IMR-90 (cell line): ENCODE data around the gene CDKAL1. TPM values are rescaled to one million over a fixed set of nuclear protein-coding genes. Genes with fewer than 3 reads are reported as not detected.

ENCODE experiments used
- ATAC-seq: fragments of 200-7000 bp; cut with Tn5 transposase; 2 replicates; pipeline ENCODE4 v1.9.1; 2020; ENCODE audit warnings: low read depth, mild to moderate bottlenecking, moderate library complexity
- BruUV-seq: library from RNA; stranded (reverse); fragments of 400-500 nt; replicated peaks from 2 replicates; lab custom pipeline; 2021; lab: Mats Ljungman, UMichigan
- CTCF ChIA-PET: fragments of 300-600 bp; formaldehyde crosslinking; extraction: SDS; loops from one replicate; lab custom pipeline; 2021; ENCODE audit warnings: antibody characterized with exemption; lab: Yijun Ruan, JAX
- POLR2A ChIA-PET: fragments of 300-600 bp; sonication (Branson Sonifier 250); formaldehyde crosslinking; loops from one replicate; lab custom pipeline; 2022; ENCODE audit warnings: antibody characterized with exemption; ENCODE audit not compliant: unreplicated experiment; lab: Charles Lee
- DNase-seq: peaks from one replicate; pipeline ENCODE4 v3.0.0; 2013
- H2AFZ ChIP-seq: replicated peaks from 2 replicates; pipeline ENCODE3; 2013; ENCODE audit warnings: low read length, mild to moderate bottlenecking; ENCODE audit not compliant: poor library complexity
- H2AK5ac ChIP-seq: 2 replicates; pipeline ENCODE4 v1.6.1; 2013; ENCODE audit warnings: low read depth, low read length, inconsistent platforms
- H2AK9ac ChIP-seq: replicated peaks from 2 replicates; pipeline ENCODE3; 2013; ENCODE audit warnings: mild to moderate bottlenecking, low read depth, low read length, moderate library complexity; ENCODE audit not compliant: poor library complexity
- H2BK120ac ChIP-seq: 2 replicates; pipeline ENCODE4 v1.6.1; 2013; ENCODE audit warnings: low read depth, low read length, inconsistent platforms
- H2BK15ac ChIP-seq: 3 replicates; pipeline ENCODE4 v1.6.1; 2013; ENCODE audit warnings: low read depth, low read length, inconsistent platforms
- H2BK20ac ChIP-seq: 2 replicates; pipeline ENCODE4 v1.6.1; 2013; ENCODE audit warnings: low read depth, mild to moderate bottlenecking, inconsistent platforms, low read length, moderate library complexity
- H2BK5ac ChIP-seq: 2 replicates; pipeline ENCODE4 v1.6.1; 2013; ENCODE audit warnings: mild to moderate bottlenecking, low read depth, low read length, inconsistent platforms; ENCODE audit not compliant: poor library complexity, severe bottlenecking
- H3K14ac ChIP-seq: replicated peaks from 2 replicates; pipeline ENCODE4 v1.6.1; 2013; ENCODE audit warnings: low read depth, low read length, inconsistent platforms
- H3K18ac ChIP-seq: 2 replicates; pipeline ENCODE4 v1.6.1; 2013; ENCODE audit warnings: low read depth, low read length, control low read depth
- H3K23ac ChIP-seq: 2 replicates; pipeline ENCODE4 v1.6.1; 2013; ENCODE audit warnings: low read depth, low read length, inconsistent platforms
- H3K27ac ChIP-seq: 2 replicates; pipeline ENCODE4 v1.5.1; 2013; ENCODE audit warnings: mild to moderate bottlenecking, control low read depth, low read length; ENCODE audit not compliant: insufficient read depth
- H3K27me3 ChIP-seq: 2 replicates; pipeline ENCODE4 v1.6.1; 2013; ENCODE audit warnings: low read length; ENCODE audit not compliant: control insufficient read depth, insufficient read depth
- H3K36me3 ChIP-seq: 2 replicates; pipeline ENCODE4 v1.6.1; 2013; ENCODE audit warnings: low read length, mixed read lengths; ENCODE audit not compliant: control insufficient read depth, insufficient read depth
- H3K4ac ChIP-seq: 2 replicates; pipeline ENCODE4 v1.6.1; 2013; ENCODE audit warnings: low read depth, low read length, inconsistent platforms
- H3K4me1 ChIP-seq: 2 replicates; pipeline ENCODE4 v1.6.1; 2013; ENCODE audit warnings: low read length, mixed read lengths; ENCODE audit not compliant: control insufficient read depth, insufficient read depth
- H3K4me2 ChIP-seq: 2 replicates; pipeline ENCODE4 v1.6.1; 2013; ENCODE audit warnings: low read depth, mild to moderate bottlenecking, control low read depth, low read length, moderate library complexity
- H3K4me3 ChIP-seq: 2 replicates; pipeline ENCODE4 v1.5.1; 2013; ENCODE audit warnings: low read depth, mild to moderate bottlenecking, control low read depth, low read length, moderate library complexity; ENCODE audit not compliant: insufficient read depth
- H3K56ac ChIP-seq: 2 replicates; pipeline ENCODE4 v1.6.1; 2013; ENCODE audit warnings: low read length, inconsistent platforms; ENCODE audit not compliant: insufficient read depth; ENCODE audit errors: extremely low read depth
- H3K79me1 ChIP-seq, 2 experiments: 2 replicates each; pipeline ENCODE4 v1.6.1; 2013; ENCODE audit warnings: low read length in 2 of 2, inconsistent platforms in 1 of 2, low read depth in 1 of 2
- H3K9ac ChIP-seq: 2 replicates; pipeline ENCODE4 v1.6.1; 2013; ENCODE audit warnings: low read depth, low read length, control low read depth
- H3K9me1 ChIP-seq: 2 replicates; pipeline ENCODE4 v1.6.1; 2013; ENCODE audit warnings: low read length, inconsistent platforms; ENCODE audit not compliant: insufficient read depth
- H3K9me3 ChIP-seq: 2 replicates; pipeline ENCODE4 v1.6.1; 2013; ENCODE audit warnings: low read length; ENCODE audit not compliant: control insufficient read depth, insufficient read depth
- H4K20me1 ChIP-seq: 2 replicates; pipeline ENCODE4 v1.6.1; 2013; ENCODE audit warnings: low read length, inconsistent platforms; ENCODE audit not compliant: insufficient read depth
- H4K5ac ChIP-seq: 2 replicates; pipeline ENCODE4 v1.6.1; 2013; ENCODE audit warnings: mild to moderate bottlenecking, low read depth, low read length, control low read depth
- H4K8ac ChIP-seq, 2 experiments: 2 replicates each; pipeline ENCODE4 v1.6.1; 2013; ENCODE audit warnings: low read depth in 2 of 2, low read length in 2 of 2, control low read depth in 1 of 2, inconsistent platforms in 1 of 2
- H4K91ac ChIP-seq: 2 replicates; pipeline ENCODE4 v1.6.1; 2013; ENCODE audit warnings: low read depth, low read length, inconsistent platforms; ENCODE audit not compliant: insufficient read depth
- BHLHE40 ChIP-seq: fragments of 150-350 bp; IDR thresholded peaks from 2 replicates; pipeline ENCODE4 v1.6.1; 2016; ENCODE audit warnings: mild to moderate bottlenecking, low read depth, low read length
- CEBPB ChIP-seq: IDR thresholded peaks from 2 replicates; pipeline ENCODE4 v1.6.1; 2012; ENCODE audit warnings: low read depth, low read length, improper control_type of control experiment
- CHD1 ChIP-seq: IDR thresholded peaks from 2 replicates; pipeline ENCODE4 v1.6.1; 2012; ENCODE audit warnings: low read depth, low read length, improper control_type of control experiment
- FOS ChIP-seq: fragments of 150-350 bp; IDR thresholded peaks from 2 replicates; pipeline ENCODE4 v1.6.1; 2016; ENCODE audit warnings: low read depth, low read length
- MAFK ChIP-seq: IDR thresholded peaks from 2 replicates; pipeline ENCODE4 v1.6.1; 2012; ENCODE audit warnings: low read depth, low read length, improper control_type of control experiment
- MAZ ChIP-seq: IDR thresholded peaks from 2 replicates; pipeline ENCODE4 v1.6.1; 2012; ENCODE audit warnings: low read depth, mild to moderate bottlenecking, low read length, improper control_type of control experiment, moderate library complexity, borderline replicate concordance
- MXI1 ChIP-seq: IDR thresholded peaks from 2 replicates; pipeline ENCODE4 v1.6.1; 2012; ENCODE audit warnings: low read depth, mild to moderate bottlenecking, low read length, moderate library complexity, borderline replicate concordance
- NFE2L2 ChIP-seq: fragments of 150-350 bp; IDR thresholded peaks from 2 replicates; pipeline ENCODE4 v1.6.1; 2016; ENCODE audit warnings: low read depth, mild to moderate bottlenecking, low read length
- POLR2A ChIP-seq: IDR thresholded peaks from 2 replicates; pipeline ENCODE4 v1.6.1; 2012; ENCODE audit warnings: mild to moderate bottlenecking, low read depth, low read length
- RAD21 ChIP-seq: IDR thresholded peaks from 2 replicates; pipeline ENCODE4 v1.6.1; 2012; ENCODE audit warnings: low read length, improper control_type of control experiment
- RCOR1 ChIP-seq: IDR thresholded peaks from 2 replicates; pipeline ENCODE4 v1.6.1; 2012; ENCODE audit warnings: mild to moderate bottlenecking, low read length, improper control_type of control experiment; ENCODE audit not compliant: insufficient replicate concordance
- RFX5 ChIP-seq: IDR thresholded peaks from 2 replicates; pipeline ENCODE4 v1.8.0; 2012; ENCODE audit warnings: low read depth, mild to moderate bottlenecking, low read length, moderate library complexity
- SMC3 ChIP-seq: fragments of 150-350 bp; IDR thresholded peaks from 2 replicates; pipeline ENCODE4 v1.6.1; 2016; ENCODE audit warnings: low read depth, mild to moderate bottlenecking, antibody characterized with exemption, low read length, moderate library complexity
- dilution Hi-C: fragments of 300-500 bp; cut with HindIII; formaldehyde crosslinking; loops from one replicate; pipeline ENCODE4 v1.14.3; 2018; ENCODE audit warnings: low sequenced_read_pairs; ENCODE audit not compliant: unreplicated experiment
- in situ Hi-C: fragments of 300-500 bp; cut with MboI; formaldehyde crosslinking; loops from 3 replicates; pipeline ENCODE4 v1.14.3; 2019; ENCODE audit warnings: low sequenced_read_pairs, inconsistent platforms, mixed read lengths
- intact Hi-C: fragments of 100-400 bp; cut with micrococcal nuclease; formaldehyde crosslinking; loops from 2 replicates; pipeline ENCODE4 v1.10.0; 2022
- polyA plus RNA-seq, 3 experiments: library from polyadenylated mRNA; depleted of rRNA; stranded (reverse); fragments of >200 nt; gene quantifications; 2 replicates each; pipeline ENCODE4 v1.2.3, GENCODE V29; 2012; ENCODE audit warnings: low replicate concordance in 1 of 3
- total RNA-seq: library from RNA; depleted of rRNA; stranded (reverse); fragments of >200 nt; gene quantifications from 2 replicates; pipeline ENCODE4 v1.2.3, GENCODE V29; 2012
- TF ChIP-seq, protein P1 (sequence below): fragments of 150-350 bp; IDR thresholded peaks from 2 replicates; pipeline ENCODE4 v1.6.1; 2016; ENCODE audit warnings: low read depth, mild to moderate bottlenecking, low read length, moderate library complexity, borderline replicate concordance
- TF ChIP-seq, protein P2 (sequence below): conservative IDR thresholded peaks from 2 replicates; pipeline ENCODE4 v1.5.1; 2012; ENCODE audit warnings: mild to moderate bottlenecking, low read depth, low read length, improper control_type of control experiment
- TF ChIP-seq, protein P3 (sequence below): fragments of 150-350 bp; IDR thresholded peaks from 2 replicates; pipeline ENCODE4 v1.6.1; 2017; ENCODE audit warnings: mild to moderate bottlenecking, antibody characterized with exemption, low read length, low read depth

CDKAL1 gene
- total and polyA plus RNA-seq, 2 of the 4 experiments (the other 2 are of a cell fraction), result 3.7 to 13.1 TPM

DNA sequence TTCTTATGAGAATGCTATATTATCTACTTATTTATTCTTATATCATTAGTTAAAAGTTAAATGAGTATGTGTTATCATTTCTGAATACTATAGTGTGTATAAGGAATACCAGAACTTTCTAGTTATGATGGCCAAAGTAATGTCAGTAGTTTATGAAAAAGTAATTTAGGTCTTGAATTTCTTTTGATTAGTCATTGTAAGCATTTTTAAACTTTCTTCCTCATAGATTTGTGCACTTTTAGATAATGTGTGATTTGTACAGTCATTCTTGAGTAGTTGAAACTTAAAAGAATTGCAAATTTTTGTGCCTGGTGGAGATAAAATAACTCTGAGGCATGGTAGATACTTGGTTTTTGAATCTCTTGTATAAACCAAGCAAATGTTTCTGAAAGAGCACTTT lies 311.3 kb downstream of the CDKAL1 start:
- no peak overlapping the region for H3K4me3 ChIP-seq
- no peak overlapping the region for H2AFZ ChIP-seq
- H3K9me3 ChIP-seq, result no peaks in the 10 kb centered on the region
- no peak overlapping the region for H2BK5ac ChIP-seq
- H3K9me1 ChIP-seq, result no peaks in the 10 kb centered on the region
- H2AK5ac ChIP-seq, result no peak overlapping the region
- BruUV-seq, result no TSS peak
- H2BK15ac ChIP-seq, result no peak overlapping the region
- in situ Hi-C loops (no loop called here), intact Hi-C loops (no loop called here), dilution Hi-C loops (no loop called here)
- H3K27me3 ChIP-seq, result no peaks in the 10 kb centered on the region
- no peak overlapping the region for H4K91ac ChIP-seq
- no peak overlapping the region for H4K8ac ChIP-seq
- H2BK20ac ChIP-seq, result no peak overlapping the region
- H3K56ac ChIP-seq, result no peak overlapping the region
- no peak overlapping the region for H3K23ac ChIP-seq
- ChIA-PET POLR2A (no interaction called here), CTCF (no interaction called here)
- H3K14ac ChIP-seq, result no peak overlapping the region
- no peak for TF ChIP-seq RCOR1
- no peak for TF ChIP-seq MXI1
- TF ChIP-seq, protein P1, sequence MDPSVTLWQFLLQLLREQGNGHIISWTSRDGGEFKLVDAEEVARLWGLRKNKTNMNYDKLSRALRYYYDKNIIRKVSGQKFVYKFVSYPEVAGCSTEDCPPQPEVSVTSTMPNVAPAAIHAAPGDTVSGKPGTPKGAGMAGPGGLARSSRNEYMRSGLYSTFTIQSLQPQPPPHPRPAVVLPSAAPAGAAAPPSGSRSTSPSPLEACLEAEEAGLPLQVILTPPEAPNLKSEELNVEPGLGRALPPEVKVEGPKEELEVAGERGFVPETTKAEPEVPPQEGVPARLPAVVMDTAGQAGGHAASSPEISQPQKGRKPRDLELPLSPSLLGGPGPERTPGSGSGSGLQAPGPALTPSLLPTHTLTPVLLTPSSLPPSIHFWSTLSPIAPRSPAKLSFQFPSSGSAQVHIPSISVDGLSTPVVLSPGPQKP, result no peak
- TF ChIP-seq BHLHE40, result no peak
- no peak for TF ChIP-seq CEBPB
- no peak for TF ChIP-seq RAD21
- TF ChIP-seq CHD1, result no peak
- TF ChIP-seq MAFK, result no peak
- TF ChIP-seq RFX5, result no peak
- TF ChIP-seq POLR2A, result no peak
- TF ChIP-seq, protein P2, sequence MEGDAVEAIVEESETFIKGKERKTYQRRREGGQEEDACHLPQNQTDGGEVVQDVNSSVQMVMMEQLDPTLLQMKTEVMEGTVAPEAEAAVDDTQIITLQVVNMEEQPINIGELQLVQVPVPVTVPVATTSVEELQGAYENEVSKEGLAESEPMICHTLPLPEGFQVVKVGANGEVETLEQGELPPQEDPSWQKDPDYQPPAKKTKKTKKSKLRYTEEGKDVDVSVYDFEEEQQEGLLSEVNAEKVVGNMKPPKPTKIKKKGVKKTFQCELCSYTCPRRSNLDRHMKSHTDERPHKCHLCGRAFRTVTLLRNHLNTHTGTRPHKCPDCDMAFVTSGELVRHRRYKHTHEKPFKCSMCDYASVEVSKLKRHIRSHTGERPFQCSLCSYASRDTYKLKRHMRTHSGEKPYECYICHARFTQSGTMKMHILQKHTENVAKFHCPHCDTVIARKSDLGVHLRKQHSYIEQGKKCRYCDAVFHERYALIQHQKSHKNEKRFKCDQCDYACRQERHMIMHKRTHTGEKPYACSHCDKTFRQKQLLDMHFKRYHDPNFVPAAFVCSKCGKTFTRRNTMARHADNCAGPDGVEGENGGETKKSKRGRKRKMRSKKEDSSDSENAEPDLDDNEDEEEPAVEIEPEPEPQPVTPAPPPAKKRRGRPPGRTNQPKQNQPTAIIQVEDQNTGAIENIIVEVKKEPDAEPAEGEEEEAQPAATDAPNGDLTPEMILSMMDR, result no peak
- TF ChIP-seq SMC3, result no peak
- TF ChIP-seq, protein P3, sequence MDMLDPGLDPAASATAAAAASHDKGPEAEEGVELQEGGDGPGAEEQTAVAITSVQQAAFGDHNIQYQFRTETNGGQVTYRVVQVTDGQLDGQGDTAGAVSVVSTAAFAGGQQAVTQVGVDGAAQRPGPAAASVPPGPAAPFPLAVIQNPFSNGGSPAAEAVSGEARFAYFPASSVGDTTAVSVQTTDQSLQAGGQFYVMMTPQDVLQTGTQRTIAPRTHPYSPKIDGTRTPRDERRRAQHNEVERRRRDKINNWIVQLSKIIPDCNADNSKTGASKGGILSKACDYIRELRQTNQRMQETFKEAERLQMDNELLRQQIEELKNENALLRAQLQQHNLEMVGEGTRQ, result no peak
- no peak for TF ChIP-seq MAZ
- TF ChIP-seq NFE2L2, result no peak
- no peak for TF ChIP-seq FOS
- H3K4me1 ChIP-seq, result 0 out of 2 replicates have a peak, but pooled peaks cover 2% of the 10 kb centered on the region
- no peaks in the 10 kb centered on the region for H3K79me1 ChIP-seq
- H2BK120ac ChIP-seq, result no peak overlapping the region
- H4K5ac ChIP-seq, result no peak overlapping the region
- H4K20me1 ChIP-seq, result no peaks in the 10 kb centered on the region
- H3K4me2 ChIP-seq, result no peak overlapping the region
- no peak overlapping the region for H3K27ac ChIP-seq
- H3K4ac ChIP-seq, result no peak overlapping the region
- no peak overlapping the region for H2AK9ac ChIP-seq
- peak; percentile 16 for DNase-seq
- no peak overlapping the region for H3K18ac ChIP-seq
- no peak overlapping the region for H3K9ac ChIP-seq
- no peaks in the 10 kb centered on the region for H3K36me3 ChIP-seq
- no peak for ATAC-seq
